GM12872 (cell line): ENCODE results near the gene LMNTD2.

Source experiments
- CTCF ChIP-seq: IDR thresholded peaks from 3 replicates; pipeline ENCODE4 v1.5.1; 2011; ENCODE audit warnings: low read depth, mild to moderate bottlenecking, low read length, moderate library complexity; ENCODE audit not compliant: insufficient read depth

Gene LMNTD2

GRCh38 chr11:532527-532985 is 28.0 kb downstream of the LMNTD2 start:
- no peak for TF ChIP-seq CTCF

- no peak for TF ChIP-seq CTCF
Observed at GRCh38 chr11:531919-532526, 28.5 kb downstream of the LMNTD2 start.

GRCh38 chr11:530960-531831 is 29.3 kb downstream of the LMNTD2 start:
- no peak for TF ChIP-seq CTCF

- no peak for TF ChIP-seq CTCF
Observed at GRCh38 chr11:529728-530411, 30.7 kb downstream of the LMNTD2 start.

GRCh38 chr11:528815-529727 is 31.5 kb downstream of the LMNTD2 start:
- TF ChIP-seq CTCF: no peak

- no peak for TF ChIP-seq CTCF
Observed at GRCh38 chr11:528166-528814, 32.2 kb downstream of the LMNTD2 start.
